H9 (cell line): Measurements from ENCODE around the gene RCN2. TPM values are rescaled to one million over a fixed set of nuclear protein-coding genes. Genes with fewer than 3 reads are reported as not detected.

ENCODE experiments used
- DNase-seq: peaks from one replicate; pipeline ENCODE4 v3.0.0-alpha.2; 2017
- H2AFZ ChIP-seq: one replicate; pipeline ENCODE4 v1.6.1; 2013; ENCODE audit warnings: mild to moderate bottlenecking, low read length, control low read depth, moderate library complexity
- H2AK5ac ChIP-seq: 2 replicates; pipeline ENCODE4 v1.6.1; 2013; ENCODE audit warnings: low read length, control low read depth, mixed read lengths; ENCODE audit not compliant: insufficient read length
- H2BK120ac ChIP-seq: one replicate; pipeline ENCODE4 v1.6.1; 2013; ENCODE audit warnings: low read depth, mild to moderate bottlenecking, low read length, control low read depth, inconsistent platforms; ENCODE audit not compliant: poor library complexity, severe bottlenecking
- H2BK12ac ChIP-seq: 2 replicates; pipeline ENCODE4 v1.6.1; 2013; ENCODE audit warnings: low read length, control low read depth, mixed read lengths, low read depth; ENCODE audit not compliant: insufficient read length
- H2BK15ac ChIP-seq: 2 replicates; pipeline ENCODE4 v1.6.1; 2013; ENCODE audit warnings: low read depth, low read length, control low read depth
- H2BK20ac ChIP-seq: one replicate; pipeline ENCODE4 v1.6.1; 2013; ENCODE audit warnings: low read depth, mild to moderate bottlenecking, low read length, control low read depth, inconsistent platforms; ENCODE audit not compliant: poor library complexity, severe bottlenecking
- H2BK5ac ChIP-seq: 2 replicates; pipeline ENCODE4 v1.6.1; 2013; ENCODE audit warnings: low read length, control low read depth, mixed read lengths; ENCODE audit not compliant: insufficient read length
- H3K14ac ChIP-seq: 2 replicates; pipeline ENCODE4 v1.6.1; 2013; ENCODE audit warnings: low read length, control low read depth; ENCODE audit not compliant: insufficient read depth
- H3K18ac ChIP-seq: 2 replicates; pipeline ENCODE4 v1.6.1; 2013; ENCODE audit warnings: low read depth, mild to moderate bottlenecking, mixed read lengths, low read length, control low read depth; ENCODE audit not compliant: insufficient read length
- H3K23ac ChIP-seq: 2 replicates; pipeline ENCODE4 v1.6.1; 2013; ENCODE audit warnings: low read length, control low read depth, mixed read lengths, low read depth; ENCODE audit not compliant: insufficient read length
- H3K23me2 ChIP-seq: 2 replicates; pipeline ENCODE4 v1.6.1; 2013; ENCODE audit warnings: low read depth, mild to moderate bottlenecking, mixed read lengths, low read length, control low read depth; ENCODE audit not compliant: insufficient read length, poor library complexity, severe bottlenecking
- H3K27ac ChIP-seq: 2 replicates; pipeline ENCODE4 v1.5.1; 2013; ENCODE audit warnings: low read length, control low read depth, mixed read lengths, low read depth; ENCODE audit not compliant: insufficient read length
- H3K27me3 ChIP-seq: 2 replicates; pipeline ENCODE4 v1.6.1; 2013; ENCODE audit warnings: low read length, control low read depth, inconsistent platforms; ENCODE audit not compliant: insufficient read depth
- H3K4ac ChIP-seq: 2 replicates; pipeline ENCODE4 v1.6.1; 2013; ENCODE audit warnings: low read depth, mild to moderate bottlenecking, control low read depth, inconsistent platforms, low read length, moderate library complexity
- H3K4me1 ChIP-seq: 2 replicates; pipeline ENCODE4 v1.6.1; 2013; ENCODE audit warnings: low read length, control low read depth, inconsistent platforms; ENCODE audit not compliant: insufficient read depth
- H3K4me2 ChIP-seq: 2 replicates; pipeline ENCODE4 v1.6.1; 2013; ENCODE audit warnings: low read length, control low read depth, mixed read lengths; ENCODE audit not compliant: insufficient read length, insufficient read depth
- H3K56ac ChIP-seq: 2 replicates; pipeline ENCODE4 v1.6.1; 2013; ENCODE audit warnings: low read depth, mild to moderate bottlenecking, mixed read lengths, low read length, control low read depth; ENCODE audit not compliant: insufficient read length
- H3K79me1 ChIP-seq: 2 replicates; pipeline ENCODE4 v1.6.1; 2013; ENCODE audit warnings: low read depth, mild to moderate bottlenecking, moderate library complexity, low read length, control low read depth, inconsistent platforms; ENCODE audit not compliant: insufficient read depth, poor library complexity, severe bottlenecking
- H3K79me2 ChIP-seq: 2 replicates; pipeline ENCODE4 v1.6.1; 2013; ENCODE audit warnings: low read length, control low read depth, inconsistent platforms; ENCODE audit not compliant: insufficient read depth
- H3K9ac ChIP-seq: 2 replicates; pipeline ENCODE4 v1.6.1; 2013; ENCODE audit warnings: low read length, control low read depth, mixed read lengths; ENCODE audit not compliant: insufficient read length; ENCODE audit errors: extremely low read depth
- H3K9me3 ChIP-seq: one replicate; pipeline ENCODE4 v1.6.1; 2013; ENCODE audit warnings: low read depth, low read length, inconsistent platforms; ENCODE audit not compliant: control insufficient read depth
- H3T11ph ChIP-seq: one replicate; pipeline ENCODE4 v1.6.1; 2013; ENCODE audit warnings: mild to moderate bottlenecking, low read length, control low read depth, inconsistent platforms
- H4K20me1 ChIP-seq: one replicate; pipeline ENCODE4 v1.6.1; 2013; ENCODE audit not compliant: control insufficient read depth, insufficient read length, insufficient read depth
- H4K5ac ChIP-seq: 2 replicates; pipeline ENCODE4 v1.6.1; 2013; ENCODE audit warnings: low read depth, mild to moderate bottlenecking, mixed read lengths, low read length, control low read depth; ENCODE audit not compliant: insufficient read length
- H4K8ac ChIP-seq: replicated peaks from 2 replicates; pipeline ENCODE4 v1.6.1; 2013; ENCODE audit warnings: low read length, control low read depth, mixed read lengths, low read depth; ENCODE audit not compliant: insufficient read length
- H4K91ac ChIP-seq: 2 replicates; pipeline ENCODE4 v1.6.1; 2013; ENCODE audit warnings: low read depth, mild to moderate bottlenecking, moderate library complexity, mixed read lengths, low read length, control low read depth; ENCODE audit not compliant: insufficient read length
- H3K27ac Mint-ChIP-seq, 3 experiments: 2 replicates in 2 of 3; 3 replicates in 1 of 3; pipeline ENCODE4 v1.8.0; 2020 to 2021; ENCODE audit warnings: mixed read lengths in 3 of 3, mild to moderate bottlenecking in 1 of 3, moderate library complexity in 1 of 3
- H3K27me3 Mint-ChIP-seq: 2 replicates; pipeline ENCODE4 v1.8.0; 2021; ENCODE audit warnings: low read depth, mild to moderate bottlenecking, moderate library complexity, mixed read lengths
- H3K36me3 Mint-ChIP-seq, 3 experiments: 2 replicates in 2 of 3; 3 replicates in 1 of 3; pipeline ENCODE4 v1.8.0; 2020 to 2021; ENCODE audit warnings: low read depth in 3 of 3, mixed read lengths in 3 of 3; ENCODE audit not compliant: insufficient read depth in 1 of 3
- H3K4me1 Mint-ChIP-seq, 2 experiments: 2 replicates each; pipeline ENCODE4 v1.8.0; 2020; ENCODE audit warnings: mixed read lengths in 2 of 2
- H3K4me3 Mint-ChIP-seq, 2 experiments: 2 replicates in 1 of 2; 3 replicates in 1 of 2; pipeline ENCODE4 v1.8.0; 2020 to 2021; ENCODE audit warnings: mild to moderate bottlenecking in 2 of 2, mixed read lengths in 2 of 2, moderate library complexity in 1 of 2
- H3K9me3 Mint-ChIP-seq, 2 experiments: 2 replicates in 1 of 2; 3 replicates in 1 of 2; pipeline ENCODE4 v1.8.0; 2020; ENCODE audit warnings: mild to moderate bottlenecking in 2 of 2, mixed read lengths in 2 of 2, moderate library complexity in 1 of 2
- WGBS: extraction: QIAGEN DNeasy Blood & Tissue Kit; methylation state at CpG from one replicate; pipeline ENCODE4 v1.1.7; 2013; ENCODE audit warnings: missing lambda C conversion rate, low lambda C conversion rate, mixed read lengths; ENCODE audit not compliant: insufficient read length; ENCODE audit errors: extremely low coverage; 5-methylcytosine and 5-hydroxymethylcytosine counted together
- total RNA-seq: library from RNA; stranded (reverse); gene quantifications from 2 replicates; pipeline ENCODE4 v1.2.1, GENCODE V29; 2021
- TF ChIP-seq, protein P1 (sequence below): fragments of 200-600 bp; sonication (generic); conservative IDR thresholded peaks from 3 replicates; pipeline ENCODE4 v1.8.0; 2021; ENCODE audit warnings: antibody characterized with exemption, mild to moderate bottlenecking

The RCN2 gene
- total RNA-seq, 1 experiment from 2014 or later: 139 TPM

DNA sequence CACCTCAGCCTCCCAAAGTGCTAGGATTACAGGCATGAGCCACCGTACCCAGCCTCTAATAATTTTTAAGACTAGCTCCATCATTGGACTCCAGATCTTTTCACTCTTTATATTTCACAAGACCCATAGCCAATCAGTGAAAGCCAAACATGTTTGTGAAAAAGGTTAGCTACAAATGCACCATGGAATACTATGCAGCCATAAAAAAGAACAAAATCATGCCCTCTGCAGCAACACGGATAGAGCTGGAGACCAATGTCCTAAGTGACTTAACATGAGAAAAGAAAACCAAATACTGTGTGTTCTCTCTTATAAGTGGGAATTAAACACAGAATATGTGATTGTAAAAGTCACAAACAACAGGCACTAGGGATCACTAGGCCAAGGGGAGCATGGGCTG lies 29.6 kb upstream of the RCN2 start:
- H2BK15ac ChIP-seq: no peak overlapping the region
- H3K4me1 Mint-ChIP-seq: peaks cover 15 to 23% of the 10 kb centered on the region in 2 experiments
- no peaks in the 10 kb centered on the region; the same call in 1 of the 2 replicates for H3K4me1 ChIP-seq
- peaks cover 28% of the 10 kb centered on the region for H3K27me3 Mint-ChIP-seq
- no peaks in the 10 kb centered on the region; the same call in 1 of the 2 replicates for H3K27me3 ChIP-seq
- H3K79me2 ChIP-seq: no peaks in the 10 kb centered on the region
- no peak overlapping the region for H3K27ac Mint-ChIP-seq
- no peak for DNase-seq
- H3K9me3 Mint-ChIP-seq: peaks cover 15 to 20% of the 10 kb centered on the region in 2 experiments
- H3K18ac ChIP-seq: no peak overlapping the region
- no peaks in the 10 kb centered on the region for H4K20me1 ChIP-seq
- H3K56ac ChIP-seq: no peak overlapping the region
- H3T11ph ChIP-seq: no peak overlapping the region
- TF ChIP-seq, protein P1, sequence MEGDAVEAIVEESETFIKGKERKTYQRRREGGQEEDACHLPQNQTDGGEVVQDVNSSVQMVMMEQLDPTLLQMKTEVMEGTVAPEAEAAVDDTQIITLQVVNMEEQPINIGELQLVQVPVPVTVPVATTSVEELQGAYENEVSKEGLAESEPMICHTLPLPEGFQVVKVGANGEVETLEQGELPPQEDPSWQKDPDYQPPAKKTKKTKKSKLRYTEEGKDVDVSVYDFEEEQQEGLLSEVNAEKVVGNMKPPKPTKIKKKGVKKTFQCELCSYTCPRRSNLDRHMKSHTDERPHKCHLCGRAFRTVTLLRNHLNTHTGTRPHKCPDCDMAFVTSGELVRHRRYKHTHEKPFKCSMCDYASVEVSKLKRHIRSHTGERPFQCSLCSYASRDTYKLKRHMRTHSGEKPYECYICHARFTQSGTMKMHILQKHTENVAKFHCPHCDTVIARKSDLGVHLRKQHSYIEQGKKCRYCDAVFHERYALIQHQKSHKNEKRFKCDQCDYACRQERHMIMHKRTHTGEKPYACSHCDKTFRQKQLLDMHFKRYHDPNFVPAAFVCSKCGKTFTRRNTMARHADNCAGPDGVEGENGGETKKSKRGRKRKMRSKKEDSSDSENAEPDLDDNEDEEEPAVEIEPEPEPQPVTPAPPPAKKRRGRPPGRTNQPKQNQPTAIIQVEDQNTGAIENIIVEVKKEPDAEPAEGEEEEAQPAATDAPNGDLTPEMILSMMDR: no peak
- WGBS: no CpG with 5 or more reads among the region's 2 CpGs
- H2BK120ac ChIP-seq: no peak overlapping the region
- peaks cover 9% of the 10 kb centered on the region for H3K23me2 ChIP-seq
- no peak overlapping the region for H3K14ac ChIP-seq
- H4K5ac ChIP-seq: no peak overlapping the region
- no peak overlapping the region for H3K4me2 ChIP-seq
- no peaks in the 10 kb centered on the region for H3K79me1 ChIP-seq
- H4K91ac ChIP-seq: no peak overlapping the region
- H2AK5ac ChIP-seq: no peak overlapping the region
- no peak overlapping the region for H3K4ac ChIP-seq
- H4K8ac ChIP-seq: no peak overlapping the region
- no peak overlapping the region for H2BK20ac ChIP-seq
- no peak overlapping the region for H3K9ac ChIP-seq
- H3K4me3 Mint-ChIP-seq: no peak overlapping the region
- no peak overlapping the region for H2BK5ac ChIP-seq
- H2BK12ac ChIP-seq: no peak overlapping the region
- H3K9me3 ChIP-seq: no peaks in the 10 kb centered on the region
- H3K23ac ChIP-seq: no peak overlapping the region
- no peak overlapping the region for H2AFZ ChIP-seq
- H3K27ac ChIP-seq: no peak overlapping the region
- H3K36me3 Mint-ChIP-seq: peaks cover 12 to 31% (median 15%) of the 10 kb centered on the region in 3 experiments
